NT2/D1 (cell line): ENCODE measurements around the gene ROBO1.

ENCODE experiments used
- SUZ12 ChIP-seq: IDR thresholded peaks from 2 replicates; pipeline ENCODE4 v1.6.1; 2011; ENCODE audit not compliant: insufficient read length, insufficient read depth; ENCODE audit errors: extremely low read depth
- YY1 ChIP-seq: IDR thresholded peaks from 2 replicates; pipeline ENCODE4 v1.6.1; 2011; ENCODE audit not compliant: insufficient read length, insufficient read depth
- ZNF274 ChIP-seq: IDR thresholded peaks from 2 replicates; pipeline ENCODE4 v1.6.1; 2011; ENCODE audit warnings: mild to moderate bottlenecking, low read depth, low read length

DNA sequence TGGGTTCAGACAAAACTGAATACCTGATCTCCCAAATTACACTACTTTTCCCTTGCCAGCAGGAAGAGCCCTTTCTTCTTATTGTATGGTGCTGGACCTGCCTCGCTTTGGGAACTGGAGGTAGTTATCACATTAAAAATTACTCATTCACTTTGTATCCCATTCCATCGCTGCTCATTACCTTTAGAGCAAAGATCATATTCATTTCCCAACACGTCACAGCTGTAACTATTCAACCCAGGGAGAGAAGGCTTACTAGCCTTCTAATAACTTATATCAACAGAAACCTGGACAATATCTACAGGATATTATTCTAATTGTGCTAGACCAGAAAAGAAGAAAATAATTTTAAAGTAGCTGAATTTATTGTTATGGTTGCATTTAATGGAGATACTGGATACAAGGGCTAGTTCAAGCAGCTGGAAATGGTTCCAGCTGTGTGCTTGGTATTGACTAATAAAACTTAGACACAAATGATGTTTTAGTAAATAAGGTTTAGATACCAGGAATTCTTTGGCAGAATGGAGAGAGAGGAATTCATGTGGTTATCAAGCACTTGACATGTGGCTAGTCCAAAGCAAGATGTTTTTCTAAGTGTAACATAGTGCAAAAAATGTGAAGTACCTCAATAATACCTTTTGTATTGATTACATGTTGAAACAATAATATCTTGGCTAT, 656.3 kb downstream of the ROBO1 start:
- TF ChIP-seq ZNF274 (no peak), YY1 (no peak), SUZ12 (no peak)
